Measurements from ENCODE around the gene GDF15. TPM values are rescaled to one million over a fixed set of nuclear protein-coding genes. Genes with fewer than 3 reads are reported as not detected.
"Not testable (repeated sequence)": the region's sequence is repeated elsewhere in the genome, so short reads cannot be mapped to it uniquely, and the experiment has no call there.

GDF15 gene
- total and polyA plus RNA-seq, 7 experiments from 2014 or later: 0.32 to 0.73 (median 0.58) TPM; not detected in 3

DNA sequence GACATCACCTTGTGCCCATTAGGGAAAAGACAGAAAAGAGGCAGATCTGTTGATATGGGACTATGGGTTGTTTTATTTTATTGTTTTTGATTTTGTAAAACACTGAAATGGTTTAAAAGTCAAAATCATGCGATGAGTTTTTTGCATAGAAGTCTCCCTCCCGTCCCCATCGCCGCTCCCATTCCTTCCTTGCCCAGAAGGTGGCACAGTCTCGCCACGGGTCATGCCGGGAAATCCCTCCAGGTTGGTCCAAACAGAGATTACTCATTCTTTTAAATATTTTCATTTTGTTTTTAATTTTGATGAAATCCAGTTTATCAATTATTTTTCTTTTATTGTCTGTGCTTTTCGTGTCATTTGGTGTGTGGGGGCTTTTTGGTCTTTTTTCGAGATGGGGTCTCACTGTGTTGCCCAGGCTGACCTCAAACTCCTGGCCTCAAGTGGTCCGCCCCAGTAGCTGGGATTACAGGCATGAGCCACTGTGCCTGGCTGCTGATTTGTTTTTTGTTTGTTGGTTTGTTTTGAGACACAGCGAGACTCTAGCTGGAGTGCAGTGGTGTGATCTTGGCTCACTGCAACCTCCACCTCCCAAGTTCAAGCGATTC is 36.3 kb upstream of the GDF15 start:
- intact Hi-C loops (cut with micrococcal nuclease): loop anchor here in 1 of 2 donors (1.0 kb wide), 1 partner anchor 61 kb away; no protein-coding TSS in a partner anchor
- H3K27me3 Mint-ChIP-seq: no peaks in the 10 kb centered on the region
- ATAC-seq (peak; percentile 65), DNase-seq (peak in 2 of 9 donors; percentile 3 to 34)
- peaks cover 5 to 42% (median 15%) of the 10 kb centered on the region in 5 donors for H3K36me3 Mint-ChIP-seq
- no peak overlapping the region for H3K27ac Mint-ChIP-seq
- H3K27me3 ChIP-seq (ENCODE audit: control insufficient read depth in 2 of 2, insufficient read depth in 2 of 2, low read length in 2 of 2): no peaks in the 10 kb centered on the region
- H3K9me3 Mint-ChIP-seq: no peaks in the 10 kb centered on the region
- H3K4me3 Mint-ChIP-seq: no peak overlapping the region
- ChIA-PET POLR2A (no interaction called here), CTCF (no interaction called here)
- peaks cover 0 to 17% (median 10%) of the 10 kb centered on the region in 7 donors for H3K4me1 Mint-ChIP-seq
- H3K36me3 ChIP-seq (ENCODE audit: control insufficient read depth in 2 of 3, insufficient read depth in 3 of 3, low read length in 3 of 3): peaks cover 0 to 12% (median 0%) of the 10 kb centered on the region in 3 experiments
- H3K27ac ChIP-seq (ENCODE audit: low read depth, low read length): no peak overlapping the region
- H3K4me1 ChIP-seq (ENCODE audit: control insufficient read depth in 2 of 2, insufficient read depth in 2 of 2, low read length in 2 of 2): no peaks in the 10 kb centered on the region
- no peaks in the 10 kb centered on the region for H3K9me3 ChIP-seq (ENCODE audit: control insufficient read depth in 2 of 3, low read length in 3 of 3)
- H3K4me3 ChIP-seq (ENCODE audit: low read length): no peak overlapping the region

GRCh38 chr19:18350490-18350889 is 35.5 kb upstream of the GDF15 start:
- Mint-ChIP-seq H3K4me3 (no peak overlapping the region), H3K9me3 (no peaks in the 10 kb centered on the region), H3K36me3 (peaks cover 5 to 41% (median 15%) of the 10 kb centered on the region in 5 donors), H3K4me1 (peaks cover 0 to 17% (median 10%) of the 10 kb centered on the region in 7 donors), H3K27me3 (no peaks in the 10 kb centered on the region), H3K27ac (peak overlapping the region in 1 of 9 donors; percentile 25)
- no peak for ATAC-seq
- Histone ChIP-seq H3K4me3 (ENCODE audit: low read length) (no peak overlapping the region), H3K27me3 (ENCODE audit: control insufficient read depth in 2 of 2, insufficient read depth in 2 of 2, low read length in 2 of 2) (no peaks in the 10 kb centered on the region), H3K9me3 (ENCODE audit: control insufficient read depth in 2 of 3, low read length in 3 of 3) (no peaks in the 10 kb centered on the region), H3K36me3 (ENCODE audit: control insufficient read depth in 2 of 3, insufficient read depth in 3 of 3, low read length in 3 of 3) (peaks cover 0 to 12% (median 0%) of the 10 kb centered on the region in 3 experiments), H3K27ac (ENCODE audit: low read depth, low read length) (no peak overlapping the region), H3K4me1 (ENCODE audit: control insufficient read depth in 2 of 2, insufficient read depth in 2 of 2, low read length in 2 of 2) (no peaks in the 10 kb centered on the region)
- DNase-seq: no peak
- CTCF ChIA-PET: no interaction called here
- POLR2A ChIA-PET: no interaction called here
- intact Hi-C loops (cut with micrococcal nuclease): no loop called here

DNA sequence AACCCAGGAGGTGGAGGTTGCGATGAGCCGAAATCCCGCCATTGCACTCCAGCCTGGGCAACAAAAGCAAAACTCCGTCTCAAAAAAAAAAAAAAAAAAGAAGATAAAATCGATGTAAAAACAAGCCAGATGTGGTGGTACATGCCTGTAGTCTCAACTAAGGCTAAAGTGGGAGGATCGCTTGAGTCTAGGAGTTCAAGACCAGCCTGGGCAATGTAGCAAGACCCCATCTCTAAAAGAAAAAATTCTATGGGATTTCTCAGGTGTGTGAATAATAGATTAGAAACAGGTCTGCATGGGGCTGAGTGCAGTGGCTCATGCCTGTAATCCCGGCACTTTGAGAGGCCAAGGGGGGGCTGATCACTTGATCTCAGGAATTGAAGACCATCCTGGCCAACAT is 34.4 kb upstream of the GDF15 start:
- peaks cover 0 to 23% (median 0%) of the 10 kb centered on the region in 3 experiments for H3K36me3 ChIP-seq (ENCODE audit: control insufficient read depth in 2 of 3, insufficient read depth in 3 of 3, low read length in 3 of 3)
- no peak overlapping the region for H3K27ac ChIP-seq (ENCODE audit: low read depth, low read length)
- no peaks in the 10 kb centered on the region for H3K27me3 Mint-ChIP-seq
- no peaks in the 10 kb centered on the region for H3K9me3 Mint-ChIP-seq
- H3K9me3 ChIP-seq (ENCODE audit: control insufficient read depth in 2 of 3, low read length in 3 of 3): no peaks in the 10 kb centered on the region
- peaks cover 0 to 11% (median 8%) of the 10 kb centered on the region in 7 donors for H3K4me1 Mint-ChIP-seq
- ChIA-PET CTCF (no interaction called here), POLR2A (no interaction called here)
- H3K4me1 ChIP-seq (ENCODE audit: control insufficient read depth in 2 of 2, insufficient read depth in 2 of 2, low read length in 2 of 2): no peaks in the 10 kb centered on the region
- no peak overlapping the region for H3K27ac Mint-ChIP-seq
- no peak overlapping the region for H3K4me3 ChIP-seq (ENCODE audit: low read length)
- no peak overlapping the region for H3K4me3 Mint-ChIP-seq
- DNase-seq (no peak), ATAC-seq (no peak)
- no peaks in the 10 kb centered on the region for H3K27me3 ChIP-seq (ENCODE audit: control insufficient read depth in 2 of 2, insufficient read depth in 2 of 2, low read length in 2 of 2)
- H3K36me3 Mint-ChIP-seq: peaks cover under 1 to 41% (median 13%) of the 10 kb centered on the region in 5 donors
- intact Hi-C loops (cut with micrococcal nuclease): no loop called here

- peaks cover 0 to 43% (median 24%) of the 10 kb centered on the region in 5 donors for H3K36me3 Mint-ChIP-seq
- H3K4me3 Mint-ChIP-seq: no peak overlapping the region
- H3K9me3 Mint-ChIP-seq: no peaks in the 10 kb centered on the region
Measured at GRCh38 chr19:18353378-18354005, 32.5 kb upstream of the GDF15 start.

GRCh38 chr19:18354743-18355142 is 31.2 kb upstream of the GDF15 start:
- H3K27ac ChIP-seq (ENCODE audit: low read depth, low read length); H3K4me1 Mint-ChIP-seq; H3K9me3 Mint-ChIP-seq; DNase-seq; POLR2A ChIA-PET; intact Hi-C loops (cut with micrococcal nuclease); H3K4me1 ChIP-seq (ENCODE audit: control insufficient read depth in 2 of 2, insufficient read depth in 2 of 2, low read length in 2 of 2); H3K4me3 Mint-ChIP-seq; H3K27me3 ChIP-seq (ENCODE audit: control insufficient read depth in 2 of 2, insufficient read depth in 2 of 2, low read length in 2 of 2); H3K27ac Mint-ChIP-seq; H3K27me3 Mint-ChIP-seq; H3K9me3 ChIP-seq (ENCODE audit: control insufficient read depth in 2 of 3, low read length in 3 of 3); ATAC-seq; H3K4me3 ChIP-seq (ENCODE audit: low read length): not testable (repeated sequence)
- H3K36me3 ChIP-seq (ENCODE audit: control insufficient read depth in 2 of 3, insufficient read depth in 3 of 3, low read length in 3 of 3): peaks cover 0 to 47% (median 6%) of the 10 kb centered on the region in 3 experiments
- peaks cover 0 to 48% (median 28%) of the 10 kb centered on the region in 5 donors for H3K36me3 Mint-ChIP-seq
- CTCF ChIA-PET: interaction anchor here (0.6 kb wide), 1 partner anchor 44 kb away, joined by 4 read pairs; no protein-coding TSS in a partner anchor

More at GRCh38 chr19:18353378-18354005, 32.5 kb upstream of the GDF15 start:
- peaks cover 0 to 37% (median 4%) of the 10 kb centered on the region in 3 experiments for H3K36me3 ChIP-seq (ENCODE audit: control insufficient read depth in 2 of 3, insufficient read depth in 3 of 3, low read length in 3 of 3)
- CTCF ChIA-PET: no interaction called here
- no peaks in the 10 kb centered on the region for H3K9me3 ChIP-seq (ENCODE audit: control insufficient read depth in 2 of 3, low read length in 3 of 3)
- DNase-seq (no peak), ATAC-seq (no peak)
- Mint-ChIP-seq H3K4me1 (peaks cover 0 to 4% (median 0%) of the 10 kb centered on the region in 7 donors), H3K27ac (peak overlapping the region in 2 of 9 donors; percentile 13 to 80), H3K27me3 (no peaks in the 10 kb centered on the region)
- H3K4me3 ChIP-seq (ENCODE audit: low read length): no peak overlapping the region
- intact Hi-C loops (cut with micrococcal nuclease): no loop called here
- H3K4me1 ChIP-seq (ENCODE audit: control insufficient read depth in 2 of 2, insufficient read depth in 2 of 2, low read length in 2 of 2): no peaks in the 10 kb centered on the region
- H3K27me3 ChIP-seq (ENCODE audit: control insufficient read depth in 2 of 2, insufficient read depth in 2 of 2, low read length in 2 of 2): no peaks in the 10 kb centered on the region
- H3K27ac ChIP-seq (ENCODE audit: low read depth, low read length): no peak overlapping the region
- POLR2A ChIA-PET: no interaction called here

DNA sequence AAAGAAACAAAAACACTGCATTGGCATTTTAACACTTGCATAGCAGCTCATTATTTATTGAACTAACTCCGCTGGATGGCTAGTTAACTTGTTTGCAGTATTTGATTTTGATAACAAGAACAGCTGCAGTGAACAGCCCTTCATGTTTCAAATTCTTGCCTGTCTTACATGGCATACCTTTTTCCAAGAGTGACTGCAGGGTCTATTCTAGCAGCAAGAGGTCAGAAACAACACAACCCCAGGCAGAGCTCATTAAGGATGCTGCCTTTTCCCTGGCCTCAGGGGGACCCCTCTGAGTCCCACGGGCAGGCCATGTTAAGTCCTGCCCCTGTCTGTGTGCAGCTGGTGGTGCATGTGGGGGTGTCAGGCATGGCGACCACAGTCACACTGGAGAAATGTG is 28.9 kb upstream of the GDF15 start:
- no peaks in the 10 kb centered on the region for H3K27me3 Mint-ChIP-seq
- H3K9me3 Mint-ChIP-seq: no peaks in the 10 kb centered on the region
- no peaks in the 10 kb centered on the region for H3K27me3 ChIP-seq (ENCODE audit: control insufficient read depth in 2 of 2, insufficient read depth in 2 of 2, low read length in 2 of 2)
- peaks cover 5 to 53% (median 7%) of the 10 kb centered on the region in 3 experiments for H3K36me3 ChIP-seq (ENCODE audit: control insufficient read depth in 2 of 3, insufficient read depth in 3 of 3, low read length in 3 of 3)
- ChIA-PET CTCF (no interaction called here), POLR2A (no interaction called here)
- H3K9me3 ChIP-seq (ENCODE audit: control insufficient read depth in 2 of 3, low read length in 3 of 3): no peaks in the 10 kb centered on the region
- intact Hi-C loops (cut with micrococcal nuclease): no loop called here
- no peak overlapping the region for H3K4me3 ChIP-seq (ENCODE audit: low read length)
- H3K36me3 Mint-ChIP-seq: peaks cover 4 to 48% (median 28%) of the 10 kb centered on the region in 5 donors
- no peak overlapping the region for H3K27ac Mint-ChIP-seq
- no peaks in the 10 kb centered on the region for H3K4me1 ChIP-seq (ENCODE audit: control insufficient read depth in 2 of 2, insufficient read depth in 2 of 2, low read length in 2 of 2)
- DNase-seq (no peak), ATAC-seq (no peak)
- H3K4me1 Mint-ChIP-seq: no peaks in the 10 kb centered on the region
- no peak overlapping the region for H3K4me3 Mint-ChIP-seq
- H3K27ac ChIP-seq (ENCODE audit: low read depth, low read length): no peak overlapping the region

Measured in naive thymus-derived CD4-positive, alpha-beta T cell (primary cell).